Right renal cortex interstitium (tissue), 3 donors: ENCODE measurements around the gene S100A6. TPM values are rescaled to one million over a fixed set of nuclear protein-coding genes. Genes with fewer than 3 reads are reported as not detected.

Experiments
- DNase-seq, 3 donors: peaks; one replicate each; pipeline ENCODE4 v3.0.0-alpha.2; 2013; ENCODE audit warnings: low read depth in 3 of 3, low spot score in 2 of 3
- polyA plus RNA-seq, 3 donors: library from polyadenylated mRNA; unstranded; fragments of 120-200 nt; gene quantifications; one replicate each; pipeline ENCODE4 v1.2.1, GENCODE V29; 2013; ENCODE audit not compliant: insufficient read length in 3 of 3

S100A6 gene
- polyA plus RNA-seq, 3 donors, result 183 to 288 (median 211) TPM

DNA sequence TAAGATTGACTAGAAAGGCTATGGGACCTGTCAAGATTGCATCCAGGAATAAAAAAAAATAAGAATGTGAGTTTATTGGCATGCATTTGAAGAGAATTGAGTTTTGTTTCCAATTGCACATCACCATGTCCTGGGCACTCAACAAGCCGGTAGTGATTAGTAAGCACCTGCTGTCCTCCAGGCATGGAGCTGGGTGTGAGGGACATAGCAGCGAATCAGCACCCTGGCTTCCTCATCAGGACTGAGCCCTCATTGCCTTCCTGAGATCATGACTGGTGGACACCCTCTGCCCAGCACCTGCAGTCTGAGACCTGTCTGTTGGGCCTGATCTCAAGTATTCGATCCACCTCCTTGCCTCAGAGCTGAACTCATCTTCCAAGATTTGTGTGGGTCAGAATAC is 26.8 kb downstream of the S100A6 start:
- no peak for DNase-seq

DNA sequence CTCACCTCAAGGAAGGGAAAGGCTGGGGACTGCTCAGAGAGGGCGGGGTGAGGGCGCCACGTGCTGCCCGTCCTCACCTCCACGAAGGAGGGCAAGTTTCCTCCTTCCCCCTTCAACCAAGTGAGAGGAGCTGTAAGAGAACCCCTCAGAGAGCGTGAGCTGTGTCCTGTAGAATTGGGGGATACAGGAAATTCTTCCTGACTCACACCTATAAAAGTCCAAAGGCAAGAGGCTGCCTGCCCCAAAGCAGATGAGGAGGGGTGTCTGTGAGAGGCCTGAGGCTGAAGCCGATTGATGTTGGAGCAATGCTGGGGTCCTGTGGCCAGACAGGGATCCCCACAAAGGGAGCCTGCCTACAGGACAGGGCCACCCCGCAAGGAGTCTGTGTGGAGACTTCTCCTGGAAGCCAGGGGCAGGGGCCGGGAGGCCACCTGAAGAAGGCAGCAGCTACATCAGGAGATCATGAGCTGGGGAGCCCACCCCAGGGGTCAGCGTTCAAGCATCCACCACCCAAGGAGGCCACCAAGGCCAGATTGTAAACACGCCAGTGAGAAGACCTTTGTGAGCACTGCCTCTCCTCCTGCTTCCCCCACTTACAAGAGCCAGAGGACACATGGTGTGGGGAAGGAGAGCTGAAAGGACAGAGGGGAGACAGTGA is 27.7 kb downstream of the S100A6 start:
- DNase-seq, result no peak

DNA sequence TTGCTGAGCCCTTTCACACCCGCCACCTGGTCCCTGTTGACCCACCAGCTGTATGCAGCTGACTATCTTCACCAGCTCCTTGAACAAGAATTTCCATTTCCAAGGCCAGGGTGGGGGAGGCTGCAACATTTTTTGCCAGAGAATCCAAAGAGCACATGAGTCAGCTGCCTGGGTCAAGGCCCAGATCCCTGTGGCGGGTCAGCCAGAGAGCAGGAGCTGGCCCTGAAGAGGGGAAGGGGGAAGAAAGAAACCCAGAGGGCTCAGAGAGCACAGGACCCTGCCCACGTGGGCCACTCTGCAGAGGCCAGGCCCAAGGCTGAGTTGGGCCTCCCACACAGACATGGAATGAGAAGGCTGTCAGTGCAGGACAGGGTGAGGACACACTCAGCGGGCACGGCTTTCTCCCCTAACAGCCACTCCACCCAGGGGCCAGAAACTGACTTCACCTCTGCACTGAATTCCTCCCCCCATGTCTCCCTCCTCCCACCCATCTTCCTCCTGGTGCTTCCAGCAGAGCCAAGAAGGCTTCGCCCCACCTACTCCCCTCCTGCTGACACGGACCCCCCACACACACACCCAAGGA is 28.9 kb downstream of the S100A6 start:
- DNase-seq, result no peak

DNA sequence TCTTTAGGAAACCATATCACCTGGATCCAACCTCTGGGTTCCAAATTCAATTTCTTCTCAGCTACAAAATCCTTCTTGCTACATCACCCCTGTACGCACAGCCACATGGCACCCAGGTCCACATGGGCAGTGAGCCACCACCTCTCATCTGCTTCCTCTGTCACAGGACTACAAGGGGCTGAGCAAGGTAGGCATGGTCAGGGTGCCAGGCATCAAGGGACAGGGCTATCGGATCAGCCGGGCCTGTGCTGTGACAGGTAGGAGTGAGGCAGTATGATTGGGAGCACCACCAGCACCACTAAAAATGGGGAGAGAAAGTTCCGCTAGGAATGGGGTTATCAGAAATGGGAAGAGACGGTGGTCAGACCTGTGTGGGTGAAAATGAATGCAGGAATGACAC is 29.4 kb downstream of the S100A6 start:
- no peak for DNase-seq

DNA sequence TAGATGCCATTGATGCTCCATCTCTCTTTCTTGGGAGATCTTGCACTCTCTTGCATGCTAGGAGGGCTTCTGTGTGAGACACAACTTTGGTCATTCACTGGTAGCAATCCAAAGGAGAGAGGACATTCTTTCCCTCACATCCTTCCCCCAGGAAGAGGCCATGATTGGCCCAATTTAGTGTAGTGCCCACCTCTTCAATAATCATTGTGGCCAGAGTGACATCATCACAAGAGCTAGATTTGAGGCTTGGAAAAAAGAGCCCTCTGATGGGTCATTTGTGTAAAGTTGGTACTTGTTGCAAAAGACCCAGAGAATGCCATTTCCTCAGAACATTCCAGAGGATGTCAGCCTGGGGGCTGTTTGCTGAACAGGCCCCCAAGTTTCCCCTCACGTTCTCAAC is 30.2 kb downstream of the S100A6 start:
- DNase-seq, result no peak

DNA sequence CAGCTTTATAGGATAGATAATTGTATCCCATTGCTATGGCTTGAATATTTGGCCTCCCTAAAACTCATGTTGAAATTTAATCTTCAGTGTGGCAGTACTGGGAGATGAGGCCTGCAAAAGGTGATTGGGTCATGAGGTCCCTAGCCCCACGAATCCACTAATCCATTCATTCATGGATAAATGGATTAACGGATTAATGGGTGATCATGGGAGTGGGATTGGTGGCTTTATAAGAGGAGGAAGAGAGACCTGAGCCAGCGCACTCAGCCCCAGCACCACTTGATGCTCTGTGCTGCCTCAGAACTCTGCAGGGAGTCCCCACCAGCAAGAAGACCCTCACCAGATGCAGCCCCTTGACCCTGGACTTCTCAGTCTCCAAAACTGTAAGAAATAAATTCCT is 32.0 kb downstream of the S100A6 start:
- DNase-seq, result no peak

DNA sequence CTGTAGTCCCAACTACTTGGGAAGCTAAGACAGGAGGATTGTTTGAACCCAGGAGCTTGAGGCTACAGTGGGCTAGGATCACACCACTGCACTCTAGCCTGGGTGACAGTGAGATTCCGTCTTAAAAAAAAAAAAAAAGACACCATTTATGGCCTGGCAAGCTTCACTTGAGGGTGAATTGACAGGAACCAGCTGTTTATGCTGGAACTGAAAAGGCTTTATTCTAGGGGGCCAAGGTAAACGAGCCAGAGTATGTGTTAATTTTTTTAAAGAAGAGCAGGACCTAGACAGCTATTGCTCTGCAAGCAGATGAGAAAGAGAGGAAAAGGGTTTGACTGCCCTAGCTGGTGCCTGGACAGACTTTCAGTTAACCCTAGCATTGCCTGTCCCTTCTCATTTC is 37.0 kb downstream of the S100A6 start:
- DNase-seq, result no peak

DNA sequence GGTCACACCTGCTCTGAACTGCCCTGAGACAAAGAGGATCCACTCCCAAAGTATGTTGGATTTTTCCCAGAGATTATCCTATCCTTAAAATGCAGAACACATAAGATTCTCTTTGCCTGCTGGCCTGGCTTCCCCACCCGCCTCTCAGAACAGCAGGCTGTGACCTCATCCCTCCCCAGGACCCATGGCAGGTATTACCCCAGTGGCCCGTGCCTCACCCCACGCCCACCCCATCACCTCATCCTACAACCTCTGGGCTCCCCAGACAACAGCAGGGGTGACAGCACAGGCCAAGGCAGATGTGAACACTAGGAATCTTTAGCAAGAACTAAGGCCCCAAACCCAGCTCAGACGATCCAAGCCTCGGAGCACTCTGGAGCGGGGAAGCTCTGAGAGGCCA is 40.3 kb downstream of the S100A6 start:
- DNase-seq, result no peak

DNA sequence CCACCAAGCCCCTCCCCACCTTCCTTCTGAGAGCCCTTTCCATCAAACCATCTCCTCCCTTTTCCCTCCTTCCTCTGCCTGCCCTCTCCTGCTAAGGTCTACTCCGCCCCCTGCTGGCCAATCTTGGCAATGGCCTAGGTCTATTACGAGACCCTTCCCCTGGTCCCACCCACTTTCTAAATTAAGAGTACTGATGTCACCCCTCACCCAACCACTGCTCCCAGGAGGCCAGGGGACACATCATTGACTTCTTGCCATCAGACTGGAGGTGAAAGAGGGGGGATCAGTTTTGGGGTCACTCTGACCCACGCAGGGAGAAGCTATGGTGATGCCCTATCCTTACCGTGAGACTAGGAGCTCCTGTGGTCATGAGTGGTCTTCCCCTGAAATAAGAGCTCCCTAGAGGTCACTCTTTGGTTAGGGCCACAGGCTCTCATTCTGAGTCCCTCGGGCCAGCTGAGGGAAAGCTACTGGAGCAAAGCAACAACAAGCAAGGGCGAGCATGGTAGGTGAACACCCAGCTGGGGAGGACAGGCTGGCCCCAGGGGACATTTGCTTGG is 40.7 kb downstream of the S100A6 start:
- peak in 1 of 3 donors; percentile 58 for DNase-seq

DNA sequence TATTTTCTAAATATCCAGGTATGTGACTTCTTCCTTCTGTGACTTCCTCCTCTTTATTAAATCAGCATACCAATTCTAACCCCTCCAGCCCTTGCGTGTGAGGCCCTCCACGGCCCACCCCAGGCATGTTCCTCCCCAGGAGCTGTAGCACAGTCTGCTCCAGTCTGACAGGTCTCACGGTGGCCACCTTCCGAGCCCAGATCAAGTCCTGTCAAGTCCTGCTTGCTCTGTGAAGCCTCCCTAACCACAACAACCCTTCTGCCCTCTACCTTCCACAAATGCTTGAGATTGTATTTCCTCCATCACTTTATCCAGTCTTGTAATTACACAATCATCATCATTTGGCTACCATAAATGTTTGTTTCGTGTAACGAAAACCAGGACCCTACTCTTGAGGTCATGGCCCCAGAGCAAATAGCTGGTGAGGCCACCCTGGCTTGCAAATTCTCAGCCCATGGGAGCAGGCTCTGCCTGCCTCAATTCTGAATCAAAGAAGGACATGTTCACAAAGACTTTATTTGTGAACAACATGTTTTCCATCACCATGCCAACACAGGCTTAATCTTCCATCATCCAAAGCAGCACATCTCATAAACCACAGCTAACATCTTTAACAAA is 42.3 kb downstream of the S100A6 start:
- DNase-seq, result no peak

DNA sequence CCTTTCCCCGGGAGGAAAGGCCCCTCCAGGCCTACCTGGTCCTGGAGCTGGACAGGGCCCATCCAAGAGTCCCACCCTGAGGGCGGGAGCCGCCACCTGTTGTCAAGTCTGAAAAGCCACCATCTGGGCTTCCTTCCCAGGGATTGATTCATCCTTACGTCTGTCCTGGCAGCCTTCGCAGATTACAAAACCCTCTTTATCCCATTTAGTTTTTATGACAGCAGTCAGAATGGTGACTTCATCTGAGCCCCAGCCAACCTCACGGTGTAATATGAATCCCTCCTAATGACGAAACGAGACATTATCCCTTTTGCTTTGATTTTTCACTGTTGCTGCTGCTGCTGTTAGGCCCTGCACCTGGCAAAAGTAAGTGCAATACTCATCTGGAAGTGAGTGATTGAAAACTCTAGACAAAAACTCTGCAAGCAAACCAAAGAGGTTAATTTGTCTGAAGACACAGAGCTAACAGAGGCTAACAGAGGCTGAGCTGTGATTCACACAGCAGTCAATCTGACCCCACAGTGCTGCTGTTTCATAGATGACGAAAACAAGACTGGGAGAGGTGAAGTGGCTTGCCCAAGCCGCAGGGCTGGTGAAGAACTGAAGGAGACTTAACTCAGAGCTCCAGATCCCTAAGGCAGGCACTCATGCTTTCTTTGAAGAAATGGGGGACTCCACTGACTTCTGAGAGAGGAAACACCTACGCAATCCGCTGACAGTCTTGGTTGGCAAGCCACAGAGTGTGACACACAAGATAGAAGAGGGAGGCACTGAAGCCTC is 45.3 kb downstream of the S100A6 start:
- no peak for DNase-seq

DNA sequence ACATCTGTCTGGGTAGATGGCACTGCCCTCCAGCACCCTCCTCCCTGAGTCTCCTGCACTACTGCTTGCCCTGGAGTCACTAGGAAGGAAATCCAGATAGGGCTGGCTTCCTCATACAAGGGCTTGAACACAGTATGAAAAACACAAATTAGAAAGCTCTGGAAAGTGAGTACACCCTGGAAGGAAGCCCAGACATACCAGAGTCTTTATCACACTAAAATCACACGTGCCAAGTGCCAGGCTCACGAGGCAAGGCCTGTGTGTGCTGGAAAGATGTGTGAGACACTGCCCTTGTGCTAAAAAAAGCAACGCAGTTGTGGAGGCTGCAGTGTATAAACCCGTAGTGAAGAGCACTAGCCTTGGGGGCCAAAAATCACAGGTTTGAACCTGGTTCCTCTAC is 47.1 kb downstream of the S100A6 start:
- DNase-seq, result no peak

DNA sequence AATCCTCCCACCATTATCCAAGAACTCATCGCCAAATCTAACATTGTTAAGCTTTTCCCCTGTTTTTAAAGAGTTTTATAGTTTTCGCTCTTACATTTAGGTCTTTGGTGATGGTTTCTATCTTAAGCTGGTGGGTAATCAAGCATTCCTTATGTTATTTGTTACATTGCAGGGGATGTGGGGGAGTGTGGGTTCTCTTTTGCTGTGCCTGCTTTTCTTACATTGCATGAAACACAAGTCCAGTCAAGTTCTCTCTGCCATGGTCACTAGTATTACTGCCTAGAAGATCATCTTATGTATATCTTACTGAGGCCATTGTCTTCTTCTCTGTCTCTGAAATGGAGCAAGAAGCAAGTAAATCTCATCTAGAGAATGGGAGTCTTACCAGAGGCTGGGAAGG is 48.1 kb downstream of the S100A6 start:
- DNase-seq, result no peak

DNA sequence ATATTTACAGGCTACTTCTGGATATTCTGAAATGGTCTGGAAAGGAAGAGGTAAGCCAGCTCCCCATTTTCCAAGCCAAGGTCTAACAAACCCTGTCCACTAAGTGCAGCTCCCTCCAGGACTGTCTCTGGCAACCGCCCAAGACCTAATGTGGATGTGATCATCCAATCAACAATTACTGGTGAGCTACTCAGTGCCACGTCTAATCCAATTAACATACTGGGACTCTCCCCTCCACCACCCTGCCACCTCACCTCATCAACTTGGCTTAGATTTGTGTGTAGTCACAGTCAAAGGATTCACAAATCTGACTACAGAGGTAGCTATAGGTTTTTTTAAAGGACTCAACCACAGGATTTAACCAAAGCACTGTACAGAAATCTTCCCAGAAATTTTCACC is 49.9 kb downstream of the S100A6 start:
- DNase-seq, result no peak

Other genes with a start within 250 kb of the S100A6 start
- not detected for gene PGLYRP3, start 223.0 kb downstream of the S100A6 start, polyA plus RNA-seq
- not detected for gene PGLYRP4, start 187.2 kb downstream of the S100A6 start, polyA plus RNA-seq
- gene S100A9, start 178.1 kb downstream of the S100A6 start, polyA plus RNA-seq, result 10 to 100 TPM in 2 of 3 donors, 1 to 10 TPM in 1; 8.7 to 22.1 (median 16.1) TPM
- 1 to 10 TPM in 2 of 3 donors, under 1 TPM in 1; 0.64 to 3.9 (median 1.8) TPM for gene S100A12, start 160.4 kb downstream of the S100A6 start, polyA plus RNA-seq
- gene S100A8, start 144.9 kb downstream of the S100A6 start, polyA plus RNA-seq, result 10 to 100 TPM in 2 of 3 donors, 1 to 10 TPM in 1; 4.1 to 21.5 (median 14.9) TPM
- gene S100A7A, start 119.5 kb downstream of the S100A6 start, polyA plus RNA-seq, result not detected
- gene S100A7, start 75.3 kb downstream of the S100A6 start, polyA plus RNA-seq, result under 1 TPM in 2 of 3 donors, not detected in 1; 0.92 to 0.97 TPM
- gene S100A5, start 4.9 kb upstream of the S100A6 start, polyA plus RNA-seq, result 1 to 10 TPM; 1.1 to 1.7 (median 1.2) TPM
- gene S100A4, start 9.8 kb upstream of the S100A6 start, polyA plus RNA-seq, result 10 to 100 TPM; 34.4 to 58.9 (median 39.4) TPM
- gene S100A3, start 13.3 kb upstream of the S100A6 start, polyA plus RNA-seq, result under 1 TPM in 1 of 3 donors, not detected in 2; 0.35 TPM
- 1 to 10 TPM; 5.0 to 9.6 (median 9.2) TPM for gene S100A2, start 29.9 kb upstream of the S100A6 start, polyA plus RNA-seq
- gene S100A16, start 77.1 kb upstream of the S100A6 start, polyA plus RNA-seq, result 100 to 1,000 TPM; 100 to 112 (median 101) TPM
- 10 to 100 TPM; 20.9 to 28.6 (median 21.1) TPM for gene S100A14, start 80.3 kb upstream of the S100A6 start, polyA plus RNA-seq
- gene S100A13, start 91.5 kb upstream of the S100A6 start, polyA plus RNA-seq, result 100 to 1,000 TPM; 155 to 174 (median 166) TPM
- gene S100A1, start 92.4 kb upstream of the S100A6 start, polyA plus RNA-seq, result 10 to 100 TPM; 21.8 to 48.2 (median 21.9) TPM
- gene CHTOP, start 98.1 kb upstream of the S100A6 start, polyA plus RNA-seq, result 100 to 1,000 TPM; 117 to 119 (median 117) TPM
- gene SNAPIN, start 122.7 kb upstream of the S100A6 start, polyA plus RNA-seq, result 10 to 100 TPM; 53.7 to 58.9 (median 56.6) TPM
- gene ILF2, start 135.0 kb upstream of the S100A6 start, polyA plus RNA-seq, result 100 to 1,000 TPM; 325 to 353 (median 339) TPM
- gene NPR1, start 142.7 kb upstream of the S100A6 start, polyA plus RNA-seq, result 10 to 100 TPM; 64.0 to 77.4 (median 67.5) TPM
- 10 to 100 TPM; 84.0 to 91.5 (median 85.5) TPM for gene INTS3, start 192.1 kb upstream of the S100A6 start, polyA plus RNA-seq
- 10 to 100 TPM; 31.5 to 33.3 (median 33.0) TPM for gene SLC27A3, start 239.4 kb upstream of the S100A6 start, polyA plus RNA-seq